Stimulated activated CD8-positive, alpha-beta memory T cell treated with anti-CD3 and anti-CD28 coated beads, Interleukin-4, amount 100 ng/mL, for 24 hours (primary cell): ENCODE measurements around the gene COL9A3.

Experiments used
- DNase-seq: peaks from one replicate; pipeline ENCODE4 v3.0.0-alpha.2; 2020; ENCODE audit warnings: low read depth

COL9A3 gene

GRCh38 chr20:62811320-62811719 lies 5.5 kb upstream of the COL9A3 start:
- no peak for DNase-seq

GRCh38 chr20:62811720-62812119 lies 5.1 kb upstream of the COL9A3 start:
- DNase-seq, result no peak

GRCh38 chr20:62812181-62812906 lies 4.5 kb upstream of the COL9A3 start:
- DNase-seq, result no peak

GRCh38 chr20:62812907-62813200 lies 4.0 kb upstream of the COL9A3 start:
- no peak for DNase-seq

- DNase-seq, result no peak
These were observed 3.3 kb upstream of the COL9A3 start for GRCh38 chr20:62813588-62813987.

- DNase-seq, result no peak
These were observed 2.7 kb upstream of the COL9A3 start for GRCh38 chr20:62814060-62814708.

GRCh38 chr20:62814709-62815065 lies 2.2 kb upstream of the COL9A3 start:
- no peak for DNase-seq

GRCh38 chr20:62815066-62815991 lies 1.5 kb upstream of the COL9A3 start:
- DNase-seq, result no peak

- no peak for DNase-seq
These were observed 593 bp upstream of the COL9A3 start for GRCh38 chr20:62816031-62816883.

- no peak for DNase-seq
These were observed 1.2 kb downstream of the COL9A3 start for GRCh38 chr20:62817975-62818591.

- no peak for DNase-seq
These were observed 2.0 kb downstream of the COL9A3 start for GRCh38 chr20:62818592-62819493.

- no peak for DNase-seq
These were observed 2.8 kb downstream of the COL9A3 start for GRCh38 chr20:62819494-62820174.

GRCh38 chr20:62820208-62820961 lies 3.5 kb downstream of the COL9A3 start:
- no peak for DNase-seq

GRCh38 chr20:62820962-62821725 lies 4.3 kb downstream of the COL9A3 start:
- DNase-seq, result no peak

GRCh38 chr20:62821726-62822210 lies 4.9 kb downstream of the COL9A3 start:
- DNase-seq, result no peak

- no peak for DNase-seq
These were observed 5.5 kb downstream of the COL9A3 start for GRCh38 chr20:62822239-62822787.

- DNase-seq, result no peak
These were observed 6.2 kb downstream of the COL9A3 start for GRCh38 chr20:62822788-62823651.
